OCI-LY3 (cell line): ENCODE measurements around the gene C3orf52.

Experiments used
- EZH2phosphoT487 ChIP-seq: fragments of 200-600 bp; shearing (Covaris generic); IDR thresholded peaks from 2 replicates; pipeline ENCODE4 v1.6.1; 2018; ENCODE audit warnings: antibody characterized with exemption, mixed run types, low read depth
- TF ChIP-seq, protein P1 (sequence below): fragments of 200-600, 300-600 bp; sonication (generic); IDR thresholded peaks from 2 replicates; pipeline ENCODE4 v1.5.1; 2014; ENCODE audit warnings: antibody characterized with exemption, low read length, low read depth

DNA sequence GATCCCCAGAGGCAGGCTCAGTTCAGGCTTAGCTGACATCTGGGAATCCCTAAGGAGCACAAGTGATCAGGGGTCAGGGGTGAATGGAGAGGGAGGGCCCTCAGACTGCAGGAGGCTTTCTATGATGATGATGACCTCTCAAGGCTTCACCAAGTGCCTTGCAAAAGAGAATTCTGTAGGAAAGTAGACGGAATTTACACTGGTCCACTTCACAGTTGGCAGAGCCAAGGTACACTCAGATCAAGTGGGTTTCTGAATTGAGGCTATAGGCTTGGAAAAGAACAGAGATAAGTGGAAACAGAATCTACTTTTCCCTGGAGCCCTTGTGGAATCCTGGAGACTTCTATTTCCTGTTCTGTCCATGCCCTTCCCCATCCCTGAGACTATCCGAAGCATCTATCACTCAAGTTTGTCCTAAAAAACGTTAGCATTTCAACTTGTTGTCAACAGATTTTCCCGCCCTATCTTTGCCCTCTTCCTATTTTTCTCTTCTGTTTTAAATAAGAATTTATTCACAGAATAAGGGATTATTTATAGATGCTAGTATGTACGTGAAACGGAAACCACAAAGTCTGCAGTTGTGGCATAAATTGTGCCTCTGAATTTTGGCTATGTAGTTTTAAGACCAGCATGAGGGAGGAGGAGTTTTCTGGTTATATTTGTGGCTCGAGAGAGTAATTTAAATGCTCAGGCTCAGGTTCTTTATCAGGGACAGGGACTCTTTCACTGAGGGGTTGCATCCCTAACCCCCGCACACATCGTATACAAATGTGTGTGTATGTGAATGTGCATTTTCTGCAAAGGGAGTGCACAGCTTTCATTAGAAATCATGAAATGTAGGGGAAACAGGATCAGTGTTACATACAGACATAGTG lies 34.0 kb downstream of the C3orf52 start:
- TF ChIP-seq, protein P1, sequence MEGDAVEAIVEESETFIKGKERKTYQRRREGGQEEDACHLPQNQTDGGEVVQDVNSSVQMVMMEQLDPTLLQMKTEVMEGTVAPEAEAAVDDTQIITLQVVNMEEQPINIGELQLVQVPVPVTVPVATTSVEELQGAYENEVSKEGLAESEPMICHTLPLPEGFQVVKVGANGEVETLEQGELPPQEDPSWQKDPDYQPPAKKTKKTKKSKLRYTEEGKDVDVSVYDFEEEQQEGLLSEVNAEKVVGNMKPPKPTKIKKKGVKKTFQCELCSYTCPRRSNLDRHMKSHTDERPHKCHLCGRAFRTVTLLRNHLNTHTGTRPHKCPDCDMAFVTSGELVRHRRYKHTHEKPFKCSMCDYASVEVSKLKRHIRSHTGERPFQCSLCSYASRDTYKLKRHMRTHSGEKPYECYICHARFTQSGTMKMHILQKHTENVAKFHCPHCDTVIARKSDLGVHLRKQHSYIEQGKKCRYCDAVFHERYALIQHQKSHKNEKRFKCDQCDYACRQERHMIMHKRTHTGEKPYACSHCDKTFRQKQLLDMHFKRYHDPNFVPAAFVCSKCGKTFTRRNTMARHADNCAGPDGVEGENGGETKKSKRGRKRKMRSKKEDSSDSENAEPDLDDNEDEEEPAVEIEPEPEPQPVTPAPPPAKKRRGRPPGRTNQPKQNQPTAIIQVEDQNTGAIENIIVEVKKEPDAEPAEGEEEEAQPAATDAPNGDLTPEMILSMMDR, result no peak
- no peak for TF ChIP-seq EZH2phosphoT487
